ENCODE data around the gene MEX3D. TPM values are rescaled to one million over a fixed set of nuclear protein-coding genes. Genes with fewer than 3 reads are reported as not detected.
A peak's percentile ranks its signal among the peaks of the same experiment; 100 is the strongest.

The MEX3D gene
- total RNA-seq, 1 donor from 2014 or later: 8.0 TPM

DNA sequence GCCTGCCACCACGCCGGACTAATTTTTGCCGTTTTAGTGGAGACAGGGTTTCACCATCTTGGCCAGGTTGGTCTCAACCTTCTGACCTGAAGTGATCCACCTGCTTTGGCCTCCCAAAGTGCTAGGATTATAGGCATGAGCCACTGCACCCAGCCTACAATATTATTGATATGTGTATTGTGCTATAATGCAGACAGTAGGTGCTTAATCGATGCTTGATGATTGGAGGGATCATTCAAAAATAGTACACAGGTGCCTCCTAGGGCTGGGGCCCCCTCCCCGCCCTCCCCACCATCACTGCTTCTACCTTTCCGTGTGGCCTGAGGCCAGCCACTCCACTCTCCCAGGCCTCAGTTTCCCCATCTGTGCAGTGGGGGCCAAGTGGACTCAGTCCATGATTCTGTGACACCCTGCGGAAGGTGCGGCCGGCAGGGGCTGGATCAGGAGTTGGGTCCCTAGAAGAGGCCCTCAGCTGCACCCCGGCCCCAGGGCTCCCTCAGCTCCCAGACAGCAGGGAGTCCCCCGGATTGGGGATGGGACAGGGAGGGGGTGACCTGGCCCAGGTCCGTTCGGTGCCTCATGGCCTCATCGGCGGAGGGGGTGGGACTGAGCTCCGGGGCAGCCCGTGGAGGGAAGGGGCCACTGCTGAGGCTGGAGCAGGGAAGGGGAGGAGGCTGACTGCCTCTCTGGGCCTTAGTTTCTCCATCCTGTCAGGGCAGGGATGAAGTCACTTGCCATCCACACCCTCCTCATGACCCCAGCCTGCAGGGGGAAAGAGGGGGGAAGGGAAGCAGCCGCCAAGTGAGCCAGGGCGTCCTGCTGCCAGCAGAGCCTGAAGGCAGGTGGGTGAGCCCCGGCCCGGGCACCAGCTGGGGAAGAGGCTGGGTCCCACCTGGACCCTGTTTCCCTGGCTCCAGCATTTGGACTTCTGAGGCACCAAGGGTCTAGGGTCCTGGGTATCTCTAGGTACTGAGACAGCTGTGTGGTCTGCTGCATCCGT, 56.5 kb downstream of the MEX3D start:
- intact Hi-C loops (cut with DNase I): no loop called here
- no peak for DNase-seq
- no peak for ATAC-seq (ENCODE audit: poor library complexity)

DNA sequence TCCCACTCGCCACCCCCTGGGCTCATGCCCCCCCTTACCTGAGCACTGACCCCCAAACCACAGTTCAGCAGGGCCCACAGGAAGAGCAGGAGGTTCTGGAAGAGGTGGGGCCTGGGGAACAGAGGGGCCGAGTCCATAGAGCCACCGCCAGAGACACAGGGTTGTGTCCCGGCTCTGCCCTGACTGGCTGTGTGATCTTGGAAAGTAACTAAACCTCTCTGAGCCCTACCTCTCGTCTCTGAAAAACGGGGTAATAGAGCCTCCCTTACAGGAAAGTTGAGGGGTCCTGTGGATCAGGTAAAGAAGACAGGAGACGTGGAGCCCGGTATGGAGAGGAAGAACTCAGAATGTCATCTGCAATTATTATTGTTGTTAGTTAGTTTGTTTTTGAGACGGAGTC, 57.3 kb downstream of the MEX3D start:
- intact Hi-C loops (cut with DNase I): no loop called here
- no peak for DNase-seq
- no peak for ATAC-seq (ENCODE audit: poor library complexity)

DNA sequence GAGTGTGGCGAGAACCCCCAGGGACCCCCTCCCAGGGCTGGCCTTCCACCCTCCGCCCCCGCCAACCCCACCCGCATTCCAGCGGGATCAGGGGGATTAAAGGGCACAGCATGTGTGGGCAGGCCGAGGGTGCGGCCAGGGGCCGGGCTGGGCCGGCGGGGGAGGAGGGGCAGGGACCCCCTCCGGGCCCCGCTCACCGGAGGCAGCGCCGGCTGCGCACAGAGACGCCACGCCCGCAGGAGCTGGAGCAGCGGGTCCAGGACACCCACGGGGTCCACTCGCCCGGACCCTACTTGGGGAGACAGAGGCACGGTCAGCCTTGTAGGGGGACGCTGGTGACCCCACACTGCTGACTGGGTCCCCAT, 57.7 kb downstream of the MEX3D start:
- ATAC-seq (ENCODE audit: poor library complexity) (no peak), DNase-seq (no peak)
- intact Hi-C loops (cut with DNase I): no loop called here

DNA sequence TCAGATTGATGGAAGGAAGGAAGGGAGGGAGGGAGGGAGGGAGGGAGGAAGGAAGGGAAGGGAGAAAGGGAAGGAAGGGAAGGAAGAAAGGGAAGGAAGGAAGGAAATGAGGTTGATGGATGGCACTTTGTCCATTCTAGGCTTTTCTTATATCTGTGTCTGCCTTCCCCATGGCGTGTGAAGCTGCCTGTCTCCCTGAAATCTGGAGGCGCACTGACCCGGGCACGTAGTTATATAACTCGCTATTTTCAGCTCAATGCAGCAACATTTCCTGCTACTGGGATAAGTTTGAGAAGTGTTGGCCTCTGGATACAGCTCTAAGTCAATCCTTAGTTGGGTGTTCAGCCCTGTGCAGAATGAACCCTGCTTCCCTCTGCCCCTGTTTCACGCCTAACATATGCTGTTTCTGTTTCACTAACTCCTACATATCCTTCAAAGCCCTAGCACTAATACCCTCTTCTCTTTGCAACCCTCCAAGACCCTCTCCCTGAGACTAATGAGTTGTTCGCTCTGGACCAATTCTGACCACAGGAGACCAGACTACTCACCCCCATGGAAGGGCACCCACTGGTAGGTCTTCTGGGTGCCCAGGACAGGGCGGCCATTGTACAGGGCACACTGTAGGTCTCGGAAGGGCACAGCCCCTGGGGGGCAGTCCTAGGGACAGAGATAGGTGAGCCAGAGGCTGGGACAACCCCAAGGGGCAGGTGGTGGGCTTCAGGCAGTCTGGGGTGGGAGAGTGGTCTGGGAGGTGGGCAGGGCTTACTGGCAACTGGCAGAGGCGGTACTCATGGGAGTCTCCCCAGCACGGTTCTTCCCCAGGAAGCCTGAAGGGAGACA, 58.3 kb downstream of the MEX3D start:
- ATAC-seq (ENCODE audit: poor library complexity) (no peak), DNase-seq (no peak)
- intact Hi-C loops (cut with DNase I): no loop called here

DNA sequence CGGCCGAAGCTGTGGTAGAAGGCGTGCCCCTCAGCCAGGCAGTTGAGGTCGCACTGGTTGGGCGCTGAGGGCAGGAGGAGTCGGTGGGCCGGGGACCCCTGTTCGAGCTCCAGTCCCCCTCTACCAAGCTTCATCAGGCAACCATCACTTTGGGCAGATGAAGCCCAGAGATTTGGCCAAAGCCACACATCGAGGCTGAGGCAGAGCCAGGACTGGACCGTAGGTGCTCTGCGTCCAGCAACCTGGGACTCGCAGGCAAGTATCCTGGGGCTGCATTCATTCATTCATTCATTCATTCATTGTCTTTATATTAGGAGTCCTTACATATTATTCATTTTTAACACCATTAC, 59.6 kb downstream of the MEX3D start:
- no peak for ATAC-seq (ENCODE audit: poor library complexity)

DNA sequence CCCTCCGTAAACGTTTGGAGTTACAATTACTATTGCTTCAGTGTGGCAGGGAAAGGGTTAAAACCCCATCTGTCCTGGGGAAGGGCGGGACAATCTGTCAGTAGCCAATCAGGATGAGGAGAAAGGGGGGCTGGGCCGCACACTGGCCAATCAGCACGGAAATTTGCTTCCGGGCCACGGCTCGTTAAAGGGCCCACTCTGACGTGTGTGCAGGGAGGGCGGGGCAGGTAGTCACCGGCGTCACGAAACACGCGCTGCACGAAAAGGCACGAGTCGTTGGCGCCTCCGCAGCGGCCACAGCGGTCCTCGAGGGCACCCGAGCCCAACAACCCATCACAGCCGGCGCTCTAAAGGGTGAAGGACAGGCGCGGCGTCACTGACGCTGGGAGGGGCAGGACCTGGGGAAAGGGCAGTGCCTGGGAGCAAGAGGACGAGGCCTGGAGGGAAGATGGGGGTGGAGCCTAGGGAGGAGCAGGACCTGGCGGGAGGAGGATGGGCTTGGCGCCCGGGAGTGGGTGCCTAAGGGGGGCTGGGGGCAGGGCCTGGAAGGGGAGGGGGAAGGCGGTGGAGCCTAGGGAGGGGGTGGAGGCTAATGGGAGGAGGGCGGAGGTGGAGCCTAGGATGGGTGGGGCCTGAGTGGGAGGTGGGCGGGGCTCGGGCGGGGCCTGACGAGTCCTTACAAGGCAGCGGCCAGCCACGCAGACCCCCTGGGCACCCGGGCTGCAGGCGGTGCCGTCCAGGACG, 60.2 kb downstream of the MEX3D start:
- intact Hi-C loops (cut with DNase I): no loop called here
- peak; percentile 93 for ATAC-seq (ENCODE audit: poor library complexity)

More for the DNA sequence above, 59.6 kb downstream of the MEX3D start:
- no peak for DNase-seq
- intact Hi-C loops (cut with DNase I): no loop called here

DNA sequence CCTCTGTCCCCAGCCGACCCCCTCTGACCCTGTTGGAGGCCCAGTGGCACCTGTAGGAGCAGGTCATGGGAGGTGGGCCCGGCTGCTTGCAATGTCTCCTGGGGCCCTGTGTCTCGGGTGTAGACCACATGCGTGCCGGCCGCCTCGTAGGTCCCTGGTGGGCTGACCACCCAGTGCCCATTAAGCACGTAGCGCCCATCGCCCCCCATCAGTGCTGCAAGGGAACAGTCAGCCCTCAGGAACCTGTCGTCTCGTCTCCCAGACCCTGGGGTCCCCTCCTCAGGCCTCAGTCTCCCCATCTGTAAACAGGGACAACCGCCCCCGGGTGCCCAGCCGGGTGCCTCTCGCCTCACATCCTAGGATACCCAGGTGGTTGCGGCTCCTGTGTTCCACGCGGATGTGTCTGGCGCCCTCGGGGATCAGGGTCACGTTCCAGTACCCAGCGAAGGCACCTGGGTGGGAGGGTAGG, 60.9 kb downstream of the MEX3D start:
- ATAC-seq (ENCODE audit: poor library complexity): no peak
- DNase-seq: no peak
- intact Hi-C loops (cut with DNase I): no loop called here

More for the DNA sequence above, 60.2 kb downstream of the MEX3D start:
- peak; percentile 95 for DNase-seq

DNA sequence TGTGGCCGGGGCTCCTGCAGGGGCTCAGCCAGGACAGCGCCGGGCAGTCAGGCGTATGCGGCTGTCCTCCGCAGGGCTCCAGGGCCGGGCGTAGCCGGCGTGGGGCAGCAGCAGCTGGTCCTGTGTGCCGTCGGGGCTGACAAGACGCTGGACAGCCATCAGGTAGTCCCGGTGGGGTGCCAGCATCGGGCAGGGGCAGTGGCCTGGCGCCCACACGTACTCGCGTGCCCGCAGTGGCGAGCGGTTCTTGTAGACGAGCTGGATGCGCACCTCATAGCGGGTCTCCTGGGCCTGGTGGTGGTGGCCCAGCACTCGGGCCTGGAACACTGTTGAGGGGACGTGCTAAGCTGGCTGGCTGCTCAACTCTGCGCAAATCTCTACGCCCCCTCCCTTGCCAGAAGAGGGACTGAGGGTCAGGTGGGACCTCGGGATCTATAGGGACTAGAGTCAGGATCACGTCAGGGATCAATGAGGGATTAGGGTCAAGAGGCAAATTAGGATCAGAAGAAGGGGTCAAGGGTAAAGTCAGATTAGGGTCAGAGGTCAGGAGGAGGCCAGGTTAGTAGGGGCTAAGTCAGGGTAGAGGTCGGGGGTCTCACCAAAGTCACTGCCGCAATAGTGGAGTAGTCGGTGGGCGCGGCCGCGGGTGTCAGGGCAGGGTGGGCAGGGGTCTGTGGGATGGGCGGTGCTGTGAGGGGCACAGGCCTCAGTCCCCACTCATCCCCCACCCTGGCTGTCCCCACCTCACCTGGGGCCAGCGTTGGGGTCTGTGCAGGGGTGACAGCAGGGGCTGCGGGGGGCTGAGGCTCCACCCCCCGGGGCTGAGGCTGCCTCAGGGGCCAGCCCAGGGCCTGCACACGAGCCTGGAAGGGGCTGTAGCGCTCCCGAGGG, 61.9 kb downstream of the MEX3D start:
- intact Hi-C loops (cut with DNase I): no loop called here
- ATAC-seq (ENCODE audit: poor library complexity) (no peak), DNase-seq (no peak)

DNA sequence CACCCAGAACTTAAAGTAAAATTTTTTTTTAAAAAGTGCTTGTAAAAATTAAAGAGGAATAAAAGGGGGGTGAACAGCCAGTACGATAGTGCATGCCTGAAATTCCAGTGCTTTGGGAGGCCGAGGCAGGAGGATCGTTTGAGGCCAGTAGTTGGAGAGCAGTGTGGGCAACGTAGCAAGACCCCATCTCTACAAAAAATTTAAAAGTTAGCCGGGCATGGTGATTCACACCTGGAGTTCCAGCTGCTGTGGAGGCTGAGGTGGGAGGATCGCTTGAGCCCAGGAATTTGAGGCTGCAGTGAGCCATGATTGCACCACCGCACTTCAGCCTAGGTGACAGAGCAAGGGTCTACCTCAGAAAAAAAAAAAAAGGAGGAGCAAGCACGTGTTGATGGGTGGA, 63.1 kb downstream of the MEX3D start:
- intact Hi-C loops (cut with DNase I): no loop called here
- DNase-seq (no peak), ATAC-seq (ENCODE audit: poor library complexity) (no peak)

Other genes starting within 250 kb of the MEX3D start
- 461 TPM for gene NDUFS7, start 184.4 kb downstream of the MEX3D start, total RNA-seq
- 93.5 TPM for gene GAMT, start 166.8 kb downstream of the MEX3D start, total RNA-seq
- 82.9 TPM for gene DAZAP1, start 160.7 kb downstream of the MEX3D start, total RNA-seq
- gene RPS15, start 129.9 kb downstream of the MEX3D start, total RNA-seq: 671 TPM
- gene APC2, start 118.2 kb downstream of the MEX3D start, total RNA-seq: 0.22 TPM
- 18.3 TPM for gene C19orf25, start 89.1 kb downstream of the MEX3D start, total RNA-seq
- gene PCSK4, start 78.0 kb downstream of the MEX3D start, total RNA-seq: 1.4 TPM
- gene REEP6, start 77.1 kb downstream of the MEX3D start, total RNA-seq: 1.1 TPM
- 22.5 TPM for gene ADAMTSL5, start 55.3 kb downstream of the MEX3D start, total RNA-seq
- gene PLK5, start 44.2 kb downstream of the MEX3D start, total RNA-seq: not detected
- gene MBD3, start 24.5 kb upstream of the MEX3D start, total RNA-seq: 52.4 TPM
- 1,222 TPM for gene UQCR11, start 37.1 kb upstream of the MEX3D start, total RNA-seq
- gene TCF3, start 84.3 kb upstream of the MEX3D start, total RNA-seq: 20.0 TPM
- gene ONECUT3, start 185.2 kb upstream of the MEX3D start, total RNA-seq: not detected
- gene ATP8B3, start 244.0 kb upstream of the MEX3D start, total RNA-seq: 0.46 TPM